Measurements from ENCODE around the gene ATF7IP2. TPM values are rescaled to one million over a fixed set of nuclear protein-coding genes. Genes with fewer than 3 reads are reported as not detected.
"Not testable (repeated sequence)": the region's sequence is repeated elsewhere in the genome, so short reads cannot be mapped to it uniquely, and the experiment has no call there.

ATF7IP2 gene
- total RNA-seq, 2 experiments from 2014 or later, result 28.4 to 34.5 TPM

DNA sequence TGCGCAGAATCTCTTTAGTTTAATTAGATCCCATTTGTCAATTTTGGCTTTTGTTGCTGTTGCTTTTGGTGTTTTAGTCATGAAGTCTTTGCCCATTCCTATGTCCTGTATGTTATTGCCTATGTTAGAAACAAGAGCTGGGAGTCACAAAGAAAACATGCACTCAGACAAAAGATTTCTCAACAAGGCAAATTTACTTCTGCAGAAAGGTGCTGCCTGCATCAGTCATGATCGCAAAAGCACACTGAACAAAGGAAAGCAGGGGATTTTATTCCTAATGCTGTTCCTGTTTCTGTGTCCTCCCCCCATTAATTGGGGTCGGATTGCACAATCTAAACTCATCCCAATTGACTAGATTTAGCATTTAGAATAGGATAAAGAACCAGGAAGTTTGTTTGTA, 55.9 kb downstream of the ATF7IP2 start:
- Histone ChIP-seq H3K4me2 (ENCODE audit: low read length) (no peak overlapping the region), H3K4me1 (ENCODE audit: insufficient read depth, low read length, poor library complexity, severe bottlenecking) (no peaks in the 10 kb centered on the region), H3K36me3 (ENCODE audit: insufficient read depth, low read length) (peaks cover 47% of the 10 kb centered on the region), H4K20me1 (ENCODE audit: insufficient read depth, low read length) (no peaks in the 10 kb centered on the region), H3K79me2 (ENCODE audit: insufficient read depth, low read depth, low read length) (no peaks in the 10 kb centered on the region), H3K9me2 (ENCODE audit: insufficient read depth, low read length) (no peaks in the 10 kb centered on the region), H3K9me3 (ENCODE audit: low read length) (peaks cover 16% of the 10 kb centered on the region), H3K4me3 (ENCODE audit: low read depth, low read length, poor library complexity, severe bottlenecking) (no peak overlapping the region), H2AFZ (ENCODE audit: low read length) (no peak overlapping the region), H3K27ac (ENCODE audit: low read depth, low read length, poor library complexity, severe bottlenecking) (no peak overlapping the region)
- intact Hi-C loops (cut with micrococcal nuclease; ENCODE audit: unreplicated experiment), result no loop called here
- ChIA-PET POLR2A (no interaction called here), CTCF (ENCODE audit: unreplicated experiment) (no interaction called here)
- no peak for TF ChIP-seq EZH2phosphoT487 (IDR thresholded peaks at IDR 0.05; ENCODE audit: borderline replicate concordance, low read depth, low read length)
- TF ChIP-seq, protein P1, sequence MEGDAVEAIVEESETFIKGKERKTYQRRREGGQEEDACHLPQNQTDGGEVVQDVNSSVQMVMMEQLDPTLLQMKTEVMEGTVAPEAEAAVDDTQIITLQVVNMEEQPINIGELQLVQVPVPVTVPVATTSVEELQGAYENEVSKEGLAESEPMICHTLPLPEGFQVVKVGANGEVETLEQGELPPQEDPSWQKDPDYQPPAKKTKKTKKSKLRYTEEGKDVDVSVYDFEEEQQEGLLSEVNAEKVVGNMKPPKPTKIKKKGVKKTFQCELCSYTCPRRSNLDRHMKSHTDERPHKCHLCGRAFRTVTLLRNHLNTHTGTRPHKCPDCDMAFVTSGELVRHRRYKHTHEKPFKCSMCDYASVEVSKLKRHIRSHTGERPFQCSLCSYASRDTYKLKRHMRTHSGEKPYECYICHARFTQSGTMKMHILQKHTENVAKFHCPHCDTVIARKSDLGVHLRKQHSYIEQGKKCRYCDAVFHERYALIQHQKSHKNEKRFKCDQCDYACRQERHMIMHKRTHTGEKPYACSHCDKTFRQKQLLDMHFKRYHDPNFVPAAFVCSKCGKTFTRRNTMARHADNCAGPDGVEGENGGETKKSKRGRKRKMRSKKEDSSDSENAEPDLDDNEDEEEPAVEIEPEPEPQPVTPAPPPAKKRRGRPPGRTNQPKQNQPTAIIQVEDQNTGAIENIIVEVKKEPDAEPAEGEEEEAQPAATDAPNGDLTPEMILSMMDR (conservative IDR thresholded peaks at IDR 0.05; ENCODE audit: low read length), result no peak
- DNase-seq (ENCODE audit: low spot score), result peak; percentile 5
- BruUV-seq (replicated peaks), result no TSS peak

GRCh38 chr16:10447289-10447688, 61.4 kb downstream of the ATF7IP2 start:
- no TSS peak for BruUV-seq (replicated peaks)
- ChIA-PET POLR2A (no interaction called here), CTCF (ENCODE audit: unreplicated experiment) (no interaction called here)
- no peak for DNase-seq (ENCODE audit: low spot score)
- Histone ChIP-seq H3K4me2 (ENCODE audit: low read length) (no peak overlapping the region), H3K27ac (ENCODE audit: low read depth, low read length, poor library complexity, severe bottlenecking) (no peak overlapping the region), H3K79me2 (ENCODE audit: insufficient read depth, low read depth, low read length) (no peaks in the 10 kb centered on the region), H4K20me1 (ENCODE audit: insufficient read depth, low read length) (no peaks in the 10 kb centered on the region), H2AFZ (ENCODE audit: low read length) (no peak overlapping the region), H3K4me3 (ENCODE audit: low read depth, low read length, poor library complexity, severe bottlenecking) (no peak overlapping the region), H3K4me1 (ENCODE audit: insufficient read depth, low read length, poor library complexity, severe bottlenecking) (no peaks in the 10 kb centered on the region), H3K9me3 (ENCODE audit: low read length) (peaks cover 5% of the 10 kb centered on the region), H3K36me3 (ENCODE audit: insufficient read depth, low read length) (peaks cover 40% of the 10 kb centered on the region), H3K9me2 (ENCODE audit: insufficient read depth, low read length) (no peaks in the 10 kb centered on the region)
- intact Hi-C loops (cut with micrococcal nuclease; ENCODE audit: unreplicated experiment), result no loop called here
- TF ChIP-seq, protein P1 (conservative IDR thresholded peaks at IDR 0.05; ENCODE audit: low read length), result no peak
- no peak for TF ChIP-seq EZH2phosphoT487 (IDR thresholded peaks at IDR 0.05; ENCODE audit: borderline replicate concordance, low read depth, low read length)

- BruUV-seq (replicated peaks); H3K9me2 ChIP-seq (ENCODE audit: insufficient read depth, low read length); H3K36me3 ChIP-seq (ENCODE audit: insufficient read depth, low read length); H2AFZ ChIP-seq (ENCODE audit: low read length); H3K4me2 ChIP-seq (ENCODE audit: low read length); H3K79me2 ChIP-seq (ENCODE audit: insufficient read depth, low read depth, low read length); intact Hi-C loops (cut with micrococcal nuclease; ENCODE audit: unreplicated experiment); CTCF ChIA-PET (ENCODE audit: unreplicated experiment); H3K4me3 ChIP-seq (ENCODE audit: low read depth, low read length, poor library complexity, severe bottlenecking); H4K20me1 ChIP-seq (ENCODE audit: insufficient read depth, low read length); H3K27ac ChIP-seq (ENCODE audit: low read depth, low read length, poor library complexity, severe bottlenecking); H3K9me3 ChIP-seq (ENCODE audit: low read length); H3K4me1 ChIP-seq (ENCODE audit: insufficient read depth, low read length, poor library complexity, severe bottlenecking); DNase-seq (ENCODE audit: low spot score): not testable (repeated sequence)
- POLR2A ChIA-PET, result interaction anchor here (0.6 kb wide), 1 partner anchor 63 kb away, joined by 3 read pairs; no protein-coding TSS in a partner anchor
These were observed 66.6 kb downstream of the ATF7IP2 start for GRCh38 chr16:10452208-10453158.
